ENCODE measurements around the gene CPT1A.

Gene CPT1A

GRCh38 chr11:68748061-68748460 lies 93.7 kb downstream of the CPT1A start:
- DNase-seq (ENCODE audit: low read depth), result no peak
- H3K4me3 ChIP-seq (ENCODE audit: low read depth, low read length), result no peak overlapping the region
- TF ChIP-seq POLR2A (IDR thresholded peaks at IDR 0.05; ENCODE audit: extremely low read depth, insufficient read length) (no peak), MYC (IDR thresholded peaks at IDR 0.05; ENCODE audit: low read depth, low read length) (no peak)
- TF ChIP-seq, protein P1, sequence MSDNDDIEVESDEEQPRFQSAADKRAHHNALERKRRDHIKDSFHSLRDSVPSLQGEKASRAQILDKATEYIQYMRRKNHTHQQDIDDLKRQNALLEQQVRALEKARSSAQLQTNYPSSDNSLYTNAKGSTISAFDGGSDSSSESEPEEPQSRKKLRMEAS (IDR thresholded peaks at IDR 0.05; ENCODE audit: low read depth, low read length), result no peak
- TF ChIP-seq, protein P2, sequence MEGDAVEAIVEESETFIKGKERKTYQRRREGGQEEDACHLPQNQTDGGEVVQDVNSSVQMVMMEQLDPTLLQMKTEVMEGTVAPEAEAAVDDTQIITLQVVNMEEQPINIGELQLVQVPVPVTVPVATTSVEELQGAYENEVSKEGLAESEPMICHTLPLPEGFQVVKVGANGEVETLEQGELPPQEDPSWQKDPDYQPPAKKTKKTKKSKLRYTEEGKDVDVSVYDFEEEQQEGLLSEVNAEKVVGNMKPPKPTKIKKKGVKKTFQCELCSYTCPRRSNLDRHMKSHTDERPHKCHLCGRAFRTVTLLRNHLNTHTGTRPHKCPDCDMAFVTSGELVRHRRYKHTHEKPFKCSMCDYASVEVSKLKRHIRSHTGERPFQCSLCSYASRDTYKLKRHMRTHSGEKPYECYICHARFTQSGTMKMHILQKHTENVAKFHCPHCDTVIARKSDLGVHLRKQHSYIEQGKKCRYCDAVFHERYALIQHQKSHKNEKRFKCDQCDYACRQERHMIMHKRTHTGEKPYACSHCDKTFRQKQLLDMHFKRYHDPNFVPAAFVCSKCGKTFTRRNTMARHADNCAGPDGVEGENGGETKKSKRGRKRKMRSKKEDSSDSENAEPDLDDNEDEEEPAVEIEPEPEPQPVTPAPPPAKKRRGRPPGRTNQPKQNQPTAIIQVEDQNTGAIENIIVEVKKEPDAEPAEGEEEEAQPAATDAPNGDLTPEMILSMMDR (IDR thresholded peaks at IDR 0.05; ENCODE audit: low read depth, low read length), result no peak

DNA sequence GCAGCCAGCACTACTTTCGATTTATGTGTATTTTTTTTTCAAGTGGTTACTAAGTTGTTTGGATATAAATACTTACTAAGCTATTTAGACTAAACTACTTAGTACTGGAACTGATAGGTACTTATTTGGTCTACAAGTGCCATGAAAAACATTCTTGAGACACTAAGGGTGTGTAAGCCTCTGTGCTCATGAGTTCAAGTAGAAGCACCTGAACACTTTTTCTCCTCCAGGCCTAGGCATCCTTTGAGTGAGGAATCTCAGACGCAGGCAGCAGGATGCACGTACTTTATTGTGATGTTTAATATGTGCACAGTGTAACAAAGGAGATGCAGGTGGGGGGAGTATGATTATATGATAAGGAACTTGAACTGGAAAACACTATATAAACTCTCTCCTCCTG lies 98.2 kb downstream of the CPT1A start:
- TF ChIP-seq, protein P2 (IDR thresholded peaks at IDR 0.05; ENCODE audit: low read depth, low read length), result no peak
- TF ChIP-seq, protein P1 (IDR thresholded peaks at IDR 0.05; ENCODE audit: low read depth, low read length), result no peak
- no peak for TF ChIP-seq MYC (IDR thresholded peaks at IDR 0.05; ENCODE audit: low read depth, low read length)
- no peak overlapping the region for H3K4me3 ChIP-seq (ENCODE audit: low read depth, low read length)
- no peak for DNase-seq (ENCODE audit: low read depth)

DNA sequence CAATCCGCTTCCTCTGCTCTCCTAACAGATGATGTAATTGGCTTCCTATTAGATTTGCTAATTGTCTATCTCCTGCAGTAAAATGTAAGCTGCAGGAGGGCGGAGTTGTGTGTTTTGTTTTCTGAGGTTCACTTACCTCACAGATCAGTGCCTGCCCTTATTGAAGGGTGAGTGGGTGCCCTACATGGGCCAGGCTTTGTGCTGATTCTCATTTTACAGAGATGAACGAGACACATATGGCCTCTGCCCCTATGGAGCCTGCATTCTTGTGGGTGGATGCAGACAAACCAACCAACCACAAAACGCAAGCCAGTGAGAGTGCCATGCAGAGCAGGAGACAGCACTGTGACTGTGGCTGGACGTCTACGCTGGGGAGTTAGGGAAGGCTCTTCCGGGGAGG lies 100.3 kb downstream of the CPT1A start:
- no peak overlapping the region for H3K4me3 ChIP-seq (ENCODE audit: low read depth, low read length)
- DNase-seq (ENCODE audit: low read depth), result no peak
- TF ChIP-seq, protein P2 (IDR thresholded peaks at IDR 0.05; ENCODE audit: low read depth, low read length), result no peak
- TF ChIP-seq, protein P1 (IDR thresholded peaks at IDR 0.05; ENCODE audit: low read depth, low read length), result no peak
- TF ChIP-seq MYC (IDR thresholded peaks at IDR 0.05; ENCODE audit: low read depth, low read length) (no peak), POLR2A (IDR thresholded peaks at IDR 0.05; ENCODE audit: extremely low read depth, insufficient read length) (no peak)

- peak; percentile 75 for DNase-seq (ENCODE audit: low read depth)
- no peak overlapping the region for H3K4me3 ChIP-seq (ENCODE audit: low read depth, low read length)
- TF ChIP-seq, protein P2 (IDR thresholded peaks at IDR 0.05; ENCODE audit: low read depth, low read length), result no peak
- no peak for TF ChIP-seq MYC (IDR thresholded peaks at IDR 0.05; ENCODE audit: low read depth, low read length)
- TF ChIP-seq, protein P1 (IDR thresholded peaks at IDR 0.05; ENCODE audit: low read depth, low read length), result no peak; the same call in 1 of the 2 replicates
- no peak for TF ChIP-seq POLR2A (IDR thresholded peaks at IDR 0.05; ENCODE audit: extremely low read depth, insufficient read length)
Measured at GRCh38 chr11:68735646-68736045, 106.1 kb downstream of the CPT1A start.

- peak; percentile 44 for DNase-seq (ENCODE audit: low read depth)
- H3K4me3 ChIP-seq (ENCODE audit: low read depth, low read length), result no peak overlapping the region
- TF ChIP-seq POLR2A (IDR thresholded peaks at IDR 0.05; ENCODE audit: extremely low read depth, insufficient read length), result no peak
- TF ChIP-seq, protein P1 (IDR thresholded peaks at IDR 0.05; ENCODE audit: low read depth, low read length), result no peak
- TF ChIP-seq MYC (IDR thresholded peaks at IDR 0.05; ENCODE audit: low read depth, low read length), result peak; percentile 34; the same call in 1 of the 2 replicates
Measured at GRCh38 chr11:68735125-68735524, 106.6 kb downstream of the CPT1A start.

DNA sequence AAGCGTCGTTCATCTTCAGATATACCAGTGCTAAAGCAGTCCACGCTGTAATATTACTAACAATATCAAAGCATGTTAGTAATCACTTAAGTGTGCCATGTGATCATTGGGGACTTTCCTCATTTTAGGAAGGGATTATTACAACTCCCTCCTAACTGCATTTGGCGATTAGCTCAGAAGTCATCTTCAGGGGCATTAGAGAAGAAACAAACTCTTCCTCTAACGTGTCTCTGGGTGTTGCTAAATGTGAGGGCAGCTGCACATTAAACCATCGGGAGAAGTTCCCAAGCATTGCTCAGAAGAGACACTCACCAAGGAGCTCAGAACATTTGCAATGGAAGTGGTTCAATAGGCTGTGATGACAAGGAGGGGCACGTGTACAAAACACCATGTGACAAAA lies 107.6 kb downstream of the CPT1A start:
- H3K4me3 ChIP-seq (ENCODE audit: low read depth, low read length), result no peak overlapping the region
- TF ChIP-seq, protein P2 (IDR thresholded peaks at IDR 0.05; ENCODE audit: low read depth, low read length), result no peak
- TF ChIP-seq, protein P1 (IDR thresholded peaks at IDR 0.05; ENCODE audit: low read depth, low read length), result no peak
- no peak for TF ChIP-seq MYC (IDR thresholded peaks at IDR 0.05; ENCODE audit: low read depth, low read length)
- TF ChIP-seq POLR2A (IDR thresholded peaks at IDR 0.05; ENCODE audit: extremely low read depth, insufficient read length), result no peak
- DNase-seq (ENCODE audit: low read depth), result no peak
